GM23248 (cell line): Measurements from ENCODE around the gene HDAC9. TPM values are rescaled to one million over a fixed set of nuclear protein-coding genes. Genes with fewer than 3 reads are reported as not detected.

ENCODE experiments used
- DNase-seq: peaks from one replicate; pipeline ENCODE4 v3.0.0-alpha.2; 2015
- H2AFZ ChIP-seq: fragments of 200-600 bp; sonication (generic); 2 replicates; pipeline ENCODE4 v1.6.1; 2016; ENCODE audit warnings: antibody characterized with exemption
- H3F3A ChIP-seq: fragments of 200-600 bp; sonication (generic); 2 replicates; pipeline ENCODE4 v1.6.1; 2016; ENCODE audit warnings: mild to moderate bottlenecking, antibody characterized with exemption, mixed run types; ENCODE audit not compliant: insufficient read depth
- H3K27ac ChIP-seq: fragments of 200-600 bp; sonication (generic); 2 replicates; pipeline ENCODE4 v1.5.1; 2016; ENCODE audit warnings: mild to moderate bottlenecking
- H3K27me3 ChIP-seq: fragments of 200-600 bp; sonication (generic); replicated peaks from 2 replicates; pipeline ENCODE4 v1.6.1; 2016; ENCODE audit warnings: mild to moderate bottlenecking; ENCODE audit not compliant: insufficient read depth
- H3K36me3 ChIP-seq: fragments of 200-600 bp; sonication (generic); 2 replicates; pipeline ENCODE4 v1.6.1; 2016; ENCODE audit warnings: low read depth, mild to moderate bottlenecking
- H3K4me1 ChIP-seq: fragments of 200-600 bp; sonication (generic); 2 replicates; pipeline ENCODE4 v1.6.1; 2016; ENCODE audit warnings: mild to moderate bottlenecking; ENCODE audit not compliant: insufficient read depth
- H3K4me2 ChIP-seq: fragments of 200-600 bp; sonication (generic); one replicate; pipeline ENCODE4 v1.6.1; 2016; ENCODE audit warnings: mild to moderate bottlenecking; ENCODE audit not compliant: unreplicated experiment
- H3K4me3 ChIP-seq: fragments of 200-600 bp; sonication (generic); 2 replicates; pipeline ENCODE4 v1.5.1; 2016; ENCODE audit warnings: mild to moderate bottlenecking
- H3K79me2 ChIP-seq: fragments of 200-600 bp; sonication (generic); 2 replicates; pipeline ENCODE4 v1.6.1; 2016; ENCODE audit warnings: mild to moderate bottlenecking; ENCODE audit not compliant: insufficient read depth
- H3K9ac ChIP-seq: fragments of 200-600 bp; sonication (generic); 2 replicates; pipeline ENCODE4 v1.6.1; 2016; ENCODE audit warnings: mild to moderate bottlenecking
- H3K9me2 ChIP-seq: fragments of 200-600 bp; sonication (generic); 2 replicates; pipeline ENCODE4 v1.6.1; 2016; ENCODE audit warnings: mixed run types, mild to moderate bottlenecking, moderate library complexity; ENCODE audit not compliant: insufficient read depth
- H3K9me3 ChIP-seq: fragments of 200-600 bp; sonication (generic); one replicate; pipeline ENCODE4 v1.6.1; 2017; ENCODE audit warnings: low read depth
- H4K20me1 ChIP-seq: fragments of 200-600 bp; sonication (generic); 2 replicates; pipeline ENCODE4 v1.6.0; 2016; ENCODE audit not compliant: insufficient read depth
- EZH2 ChIP-seq: fragments of 200-600 bp; sonication (generic); IDR thresholded peaks from 2 replicates; pipeline ENCODE4 v1.6.1; 2018; ENCODE audit warnings: antibody characterized with exemption, mild to moderate bottlenecking; ENCODE audit not compliant: insufficient read depth, poor library complexity, severe bottlenecking
- EZH2phosphoT487 ChIP-seq: fragments of 200-600 bp; sonication (generic); IDR thresholded peaks from 2 replicates; pipeline ENCODE4 v1.6.1; 2018; ENCODE audit warnings: antibody characterized with exemption, moderate library complexity, mild to moderate bottlenecking, low read depth; ENCODE audit not compliant: insufficient read depth
- WGBS, 2 experiments: methylation state at CpG; one replicate each; pipeline ENCODE4 v1.1.6; 2015 to 2017; ENCODE audit warnings: low lambda C conversion rate in 2 of 2, low coverage in 1 of 2; ENCODE audit errors: missing lambda C conversion rate in 2 of 2; 5-methylcytosine and 5-hydroxymethylcytosine counted together
- in situ Hi-C: fragments of 300-500 bp; cut with MboI; formaldehyde crosslinking; loops from 2 replicates; pipeline ENCODE4 v1.15.0; 2020
- polyA plus RNA-seq: library from polyadenylated mRNA; unstranded; fragments of >200 nt; fragmentation: Nextera tagmentation; extraction: Ambion mirVana; gene quantifications from 2 replicates; pipeline ENCODE4 v1.2.1, GENCODE V29; 2016
- total RNA-seq: library from RNA; depleted of rRNA; stranded (reverse); fragments of >200 nt; shearing (Covaris generic); gene quantifications from 2 replicates; pipeline ENCODE4 v1.2.3, GENCODE V29; 2014

The HDAC9 gene
- total and polyA plus RNA-seq, 2 experiments from 2014 or later, result 1.6 to 2.1 TPM

DNA sequence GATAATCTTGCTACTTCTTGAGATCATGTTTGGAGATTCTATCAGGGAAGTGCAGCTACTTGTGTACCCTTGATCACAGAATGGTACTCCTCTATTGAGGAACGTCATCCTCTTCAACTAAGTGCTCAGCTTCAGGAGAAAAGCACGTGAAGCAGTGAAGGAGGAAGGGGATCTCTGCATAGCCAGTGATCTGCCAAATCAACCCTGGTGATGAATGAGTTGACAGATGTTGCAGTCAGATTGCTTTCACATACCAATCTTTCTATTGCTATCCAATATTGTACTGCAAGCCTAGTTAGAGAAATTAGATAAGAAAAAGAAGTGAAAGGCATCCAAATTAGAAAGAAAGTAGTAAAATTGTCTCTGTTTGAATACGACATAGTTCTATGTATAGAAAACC, 312.5 kb downstream of the HDAC9 start:
- 78 to 88% methylated on average over 3 of the region's 3 CpGs for WGBS, 2 experiments
- Histone ChIP-seq H3K9me2 (no peaks in the 10 kb centered on the region), H3K4me3 (no peak overlapping the region), H3K36me3 (no peaks in the 10 kb centered on the region), H3K4me1 (no peaks in the 10 kb centered on the region), H2AFZ (no peak overlapping the region), H3F3A (no peaks in the 10 kb centered on the region), H3K9ac (no peak overlapping the region), H3K79me2 (no peaks in the 10 kb centered on the region), H3K9me3 (no peaks in the 10 kb centered on the region), H3K4me2 (no peak overlapping the region), H4K20me1 (no peaks in the 10 kb centered on the region), H3K27ac (no peak overlapping the region), H3K27me3 (no peaks in the 10 kb centered on the region)
- in situ Hi-C loops, result no loop called here
- DNase-seq, result no peak
- TF ChIP-seq EZH2phosphoT487 (no peak), EZH2 (no peak)

DNA sequence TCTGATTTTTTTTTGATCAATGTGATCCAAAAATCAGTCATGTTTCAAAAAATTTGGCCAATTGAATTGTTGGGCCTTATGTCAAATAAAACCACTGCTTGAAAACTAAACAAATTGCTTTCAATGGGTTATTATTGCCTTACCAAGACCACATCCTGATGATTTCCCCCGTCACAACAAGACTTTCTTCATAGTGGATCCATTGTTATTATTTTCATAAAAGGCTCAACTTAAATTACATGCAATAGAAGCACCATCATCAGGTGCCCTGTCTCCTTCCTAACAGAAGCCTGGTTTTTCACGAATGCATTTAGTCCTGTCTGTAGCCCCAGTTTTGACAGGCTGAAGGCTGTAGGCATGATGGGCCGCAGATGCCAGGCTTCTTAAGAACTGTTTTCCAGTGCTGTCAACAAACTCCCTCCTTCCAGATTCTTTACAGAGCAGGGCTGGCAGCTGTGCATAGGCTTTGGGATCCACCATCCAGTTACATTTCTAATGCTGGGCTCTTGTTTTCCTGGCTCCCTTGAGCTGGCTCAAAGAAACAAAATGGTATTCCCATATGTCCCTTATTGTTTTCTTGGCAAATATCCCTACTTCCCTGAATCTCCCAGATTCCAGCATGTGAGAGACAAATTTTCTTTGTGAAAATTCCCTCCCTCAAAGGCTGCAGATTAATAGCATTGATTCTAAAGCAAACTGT, 319.9 kb downstream of the HDAC9 start:
- WGBS, 2 experiments, result 38 to 40% methylated on average over 3 of the region's 3 CpGs
- no peaks in the 10 kb centered on the region for H3K9me3 ChIP-seq
- H3K36me3 ChIP-seq, result no peaks in the 10 kb centered on the region
- H3K4me2 ChIP-seq, result no peak overlapping the region
- no peak overlapping the region for H2AFZ ChIP-seq
- H3F3A ChIP-seq, result no peaks in the 10 kb centered on the region
- H3K9me2 ChIP-seq, result no peaks in the 10 kb centered on the region
- no peaks in the 10 kb centered on the region for H3K79me2 ChIP-seq
- no peaks in the 10 kb centered on the region for H3K27me3 ChIP-seq
- no peak overlapping the region for H3K27ac ChIP-seq
- TF ChIP-seq EZH2, result no peak
- no peak for TF ChIP-seq EZH2phosphoT487
- no peak overlapping the region for H3K4me3 ChIP-seq
- no peak overlapping the region for H3K9ac ChIP-seq
- H3K4me1 ChIP-seq, result peaks cover 4% of the 10 kb centered on the region; the same call in 1 of the 2 replicates
- no peaks in the 10 kb centered on the region for H4K20me1 ChIP-seq
- in situ Hi-C loops, result no loop called here
- no peak for DNase-seq

DNA sequence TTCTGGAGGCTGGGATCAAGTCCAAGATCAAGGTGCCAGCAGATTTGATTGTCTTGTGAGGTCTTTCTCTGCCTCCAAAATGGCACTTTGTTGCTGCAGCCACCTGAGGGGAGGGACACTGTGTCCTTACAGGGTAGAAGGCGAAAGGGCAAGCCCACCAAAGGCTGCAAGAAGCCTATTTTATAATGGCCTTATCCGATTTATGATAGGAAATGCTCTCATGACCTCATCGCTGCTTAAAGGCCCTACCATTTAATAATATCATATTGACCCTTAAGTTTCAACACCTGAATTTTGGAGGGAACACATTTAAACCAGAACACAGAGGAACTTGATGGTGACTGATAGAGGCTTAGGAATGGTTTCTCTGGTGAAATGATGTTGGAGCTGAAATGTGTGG, 325.4 kb downstream of the HDAC9 start:
- no peak overlapping the region for H3K4me3 ChIP-seq
- no peak overlapping the region for H2AFZ ChIP-seq
- H3K27ac ChIP-seq, result no peak overlapping the region
- no peak for DNase-seq
- no peak overlapping the region for H3K9ac ChIP-seq
- H3K4me1 ChIP-seq, result peaks cover 4% of the 10 kb centered on the region; the same call in 1 of the 2 replicates
- no peaks in the 10 kb centered on the region for H3K9me3 ChIP-seq
- no peak overlapping the region for H3K4me2 ChIP-seq
- TF ChIP-seq EZH2phosphoT487 (no peak), EZH2 (no peak)
- no peaks in the 10 kb centered on the region for H3K27me3 ChIP-seq
- H3F3A ChIP-seq, result no peaks in the 10 kb centered on the region
- no peaks in the 10 kb centered on the region for H3K9me2 ChIP-seq
- H4K20me1 ChIP-seq, result no peaks in the 10 kb centered on the region
- no peaks in the 10 kb centered on the region for H3K36me3 ChIP-seq
- in situ Hi-C loops, result no loop called here
- WGBS, 2 experiments, result 89 to 95% methylated on average over 3 of the region's 3 CpGs
- no peaks in the 10 kb centered on the region for H3K79me2 ChIP-seq

DNA sequence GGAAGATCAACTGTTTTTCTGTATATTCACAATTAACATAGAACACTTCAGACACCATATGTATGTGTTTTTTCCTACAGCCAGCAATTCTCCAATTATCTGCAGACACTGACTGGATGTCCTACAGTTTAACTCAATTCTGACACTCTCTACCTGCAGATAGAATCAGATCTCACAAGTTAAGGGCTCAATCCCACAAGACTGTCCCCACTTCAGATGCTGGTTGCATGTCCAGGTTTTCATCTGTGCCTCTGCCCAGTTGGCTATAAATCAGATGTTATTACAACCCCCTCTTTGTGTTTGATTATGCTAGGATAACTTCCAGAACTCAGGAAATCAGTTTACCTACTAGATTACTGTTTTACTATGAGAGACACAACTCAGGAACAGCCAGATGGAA, 326.0 kb downstream of the HDAC9 start:
- Histone ChIP-seq H4K20me1 (no peaks in the 10 kb centered on the region), H3K4me3 (no peak overlapping the region), H3K79me2 (no peaks in the 10 kb centered on the region), H2AFZ (no peak overlapping the region), H3K9me2 (no peaks in the 10 kb centered on the region), H3K27ac (no peak overlapping the region), H3K4me2 (no peak overlapping the region), H3K27me3 (no peaks in the 10 kb centered on the region), H3K9ac (no peak overlapping the region), H3F3A (no peaks in the 10 kb centered on the region), H3K4me1 (peaks cover 4% of the 10 kb centered on the region; the same call in 1 of the 2 replicates), H3K9me3 (no peaks in the 10 kb centered on the region), H3K36me3 (no peaks in the 10 kb centered on the region)
- TF ChIP-seq EZH2 (no peak), EZH2phosphoT487 (no peak)
- in situ Hi-C loops, result no loop called here
- no peak for DNase-seq
